GM13977 (cell line): ENCODE data around the gene TMEM214.

Experiments used
- DNase-seq: peaks from one replicate; pipeline ENCODE4 v3.0.0; 2012; ENCODE audit warnings: low spot score
- in situ Hi-C: fragments of 300-500 bp; cut with MboI; formaldehyde crosslinking; loops from one replicate; pipeline ENCODE4 v1.12.0; 2022; ENCODE audit warnings: low sequenced_read_pairs, low pct_unique_long_range_greater_than_20kb, mixed read lengths, inconsistent platforms; ENCODE audit not compliant: unreplicated experiment
- TF ChIP-seq, protein P1 (sequence below): IDR thresholded peaks from 2 replicates; pipeline ENCODE4 v1.5.1; 2012; ENCODE audit warnings: mild to moderate bottlenecking, control low read depth; ENCODE audit not compliant: insufficient read depth; ENCODE audit errors: extremely low read depth, missing control alignments

Gene TMEM214

GRCh38 chr2:27009083-27009482 lies 23.7 kb upstream of the TMEM214 start:
- in situ Hi-C loops: no loop called here
- DNase-seq: no peak
- TF ChIP-seq, protein P1, sequence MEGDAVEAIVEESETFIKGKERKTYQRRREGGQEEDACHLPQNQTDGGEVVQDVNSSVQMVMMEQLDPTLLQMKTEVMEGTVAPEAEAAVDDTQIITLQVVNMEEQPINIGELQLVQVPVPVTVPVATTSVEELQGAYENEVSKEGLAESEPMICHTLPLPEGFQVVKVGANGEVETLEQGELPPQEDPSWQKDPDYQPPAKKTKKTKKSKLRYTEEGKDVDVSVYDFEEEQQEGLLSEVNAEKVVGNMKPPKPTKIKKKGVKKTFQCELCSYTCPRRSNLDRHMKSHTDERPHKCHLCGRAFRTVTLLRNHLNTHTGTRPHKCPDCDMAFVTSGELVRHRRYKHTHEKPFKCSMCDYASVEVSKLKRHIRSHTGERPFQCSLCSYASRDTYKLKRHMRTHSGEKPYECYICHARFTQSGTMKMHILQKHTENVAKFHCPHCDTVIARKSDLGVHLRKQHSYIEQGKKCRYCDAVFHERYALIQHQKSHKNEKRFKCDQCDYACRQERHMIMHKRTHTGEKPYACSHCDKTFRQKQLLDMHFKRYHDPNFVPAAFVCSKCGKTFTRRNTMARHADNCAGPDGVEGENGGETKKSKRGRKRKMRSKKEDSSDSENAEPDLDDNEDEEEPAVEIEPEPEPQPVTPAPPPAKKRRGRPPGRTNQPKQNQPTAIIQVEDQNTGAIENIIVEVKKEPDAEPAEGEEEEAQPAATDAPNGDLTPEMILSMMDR: no peak

DNA sequence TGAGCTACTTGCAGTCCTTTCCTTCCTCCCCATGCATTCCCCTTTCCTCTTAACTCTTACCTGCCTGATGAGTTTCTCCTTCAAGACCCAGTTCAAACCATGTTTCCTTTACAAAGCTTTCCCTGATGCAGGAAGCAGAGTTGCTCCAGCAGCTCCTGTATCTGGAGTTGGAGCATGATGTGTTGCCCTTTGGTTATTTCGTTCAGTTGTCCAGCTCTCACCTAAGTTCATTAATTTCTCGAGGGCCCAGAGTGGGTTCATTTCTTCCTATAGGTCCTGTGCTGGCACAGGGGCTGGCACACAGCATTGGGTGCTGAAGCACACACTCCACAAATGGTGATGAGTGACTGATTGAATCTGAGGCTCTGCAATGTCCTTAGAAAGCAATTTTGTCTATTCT lies 23.0 kb upstream of the TMEM214 start:
- TF ChIP-seq, protein P1: no peak
- in situ Hi-C loops: no loop called here
- no peak for DNase-seq

DNA sequence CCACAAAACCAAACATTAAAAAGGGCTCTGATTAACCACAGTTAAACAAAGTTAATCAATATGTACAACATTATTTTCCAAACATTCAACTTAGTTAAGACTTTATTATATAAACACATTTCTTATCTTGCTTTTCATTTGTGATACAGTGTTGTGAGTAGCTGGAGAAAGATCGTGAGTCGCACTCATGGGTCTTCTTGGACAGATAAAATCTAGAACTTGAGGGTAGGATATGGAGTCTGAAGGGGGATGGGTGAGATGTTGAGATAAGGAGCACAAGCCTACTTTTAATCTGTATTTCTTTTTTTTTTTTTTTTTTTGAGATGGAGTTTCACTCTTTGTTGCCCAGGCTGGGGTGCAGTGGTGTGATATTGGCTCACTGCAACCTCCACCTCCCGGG lies 22.6 kb upstream of the TMEM214 start:
- TF ChIP-seq, protein P1: no peak
- in situ Hi-C loops: no loop called here
- DNase-seq: no peak

DNA sequence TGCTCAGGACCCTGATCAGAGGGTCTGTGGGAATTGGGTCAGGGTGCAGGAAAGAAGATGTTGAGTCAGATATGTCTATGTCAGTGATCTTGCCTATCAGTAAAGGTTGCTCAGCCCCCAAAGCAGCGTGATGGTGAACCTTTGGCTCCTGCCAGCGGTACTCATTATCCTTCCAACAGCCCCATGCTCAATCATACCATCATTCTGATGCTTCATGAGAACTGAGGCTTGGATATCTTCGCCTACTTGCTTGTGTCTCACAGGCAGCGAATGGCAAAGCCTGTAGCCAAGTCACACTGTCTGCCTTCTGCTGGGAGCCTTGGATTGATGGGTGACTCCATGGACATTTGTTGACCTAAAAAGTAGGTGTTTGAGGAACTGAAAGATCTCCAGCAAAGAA lies 19.0 kb upstream of the TMEM214 start:
- in situ Hi-C loops: no loop called here
- DNase-seq: no peak
- TF ChIP-seq, protein P1: no peak

- in situ Hi-C loops: no loop called here
- DNase-seq: no peak
- TF ChIP-seq, protein P1: no peak
These were observed 17.9 kb upstream of the TMEM214 start for GRCh38 chr2:27014771-27015433.

DNA sequence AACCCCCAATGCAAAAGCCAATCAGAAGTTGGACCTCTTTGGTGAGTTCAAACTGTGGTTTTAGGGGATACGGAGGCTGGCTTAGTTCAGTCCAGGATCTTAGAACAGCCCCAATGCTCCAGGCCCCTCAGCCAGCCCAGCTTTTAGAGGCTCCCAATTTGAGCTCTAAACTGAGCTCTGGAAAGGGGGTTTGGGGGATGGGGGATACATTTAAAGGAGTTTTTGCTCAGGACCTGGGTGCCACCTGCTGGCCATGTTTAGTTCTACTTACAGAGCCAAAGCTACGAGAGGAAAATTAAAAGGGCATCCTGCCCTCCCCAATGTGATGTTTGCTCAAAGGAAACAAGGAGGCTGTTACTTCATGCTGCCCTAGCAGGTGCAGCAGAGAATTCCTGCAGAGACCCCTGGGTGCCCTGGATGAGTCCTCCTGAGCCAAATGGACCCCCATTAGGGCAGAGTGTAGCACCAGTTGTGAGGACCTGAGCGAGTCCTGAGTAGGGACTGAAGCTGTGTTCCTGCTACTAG lies 15.9 kb upstream of the TMEM214 start:
- in situ Hi-C loops: no loop called here
- peak; percentile 71 for DNase-seq
- TF ChIP-seq, protein P1: peak; percentile 62
